GM12878 (cell line): ENCODE results near the gene SSTR1. TPM values are rescaled to one million over a fixed set of nuclear protein-coding genes. Genes with fewer than 3 reads are reported as not detected.

ENCODE experiments used
- ATAC-seq: fragments of 200-7000 bp; cut with Tn5 transposase; 3 replicates; pipeline ENCODE4 v1.9.1; 2020; ENCODE audit warnings: mild to moderate bottlenecking, moderate library complexity
- BruUV-seq: library from RNA; stranded (reverse); fragments of 400-500 nt; replicated peaks from 2 replicates; lab custom pipeline; 2021; lab: Mats Ljungman, UMichigan
- CTCF ChIA-PET: fragments of 300-600 bp; sonication (Branson Sonifier 250); formaldehyde crosslinking; extraction: SDS; loops from one replicate; lab custom pipeline; 2021; ENCODE audit warnings: inconsistent platforms; lab: Yijun Ruan, JAX
- POLR2A ChIA-PET: fragments of 350-600 bp; formaldehyde crosslinking; extraction: SDS; loops from one replicate; lab custom pipeline; 2021; ENCODE audit warnings: inconsistent platforms; lab: Charles Lee
- RAD21 ChIA-PET: fragments of 300-600 bp; sonication (Branson Sonifier 250); formaldehyde crosslinking; loops from one replicate; lab custom pipeline; 2023; ENCODE audit warnings: antibody characterized with exemption; ENCODE audit not compliant: unreplicated experiment; lab: Charles Lee
- SMC1A ChIA-PET: fragments of 300-600 bp; sonication (Branson Sonifier 250); formaldehyde crosslinking; loops from one replicate; lab custom pipeline; 2023; ENCODE audit not compliant: unreplicated experiment, uncharacterized antibody; lab: Charles Lee
- DNase-seq: peaks from one replicate; pipeline ENCODE4 v3.0.0-alpha.2; 2011; ENCODE audit warnings: low read depth, low spot score
- FAIRE-seq: peaks from 3 replicates; lab custom pipeline; 2011; peaks lifted over from hg19 to GRCh38; lab: Jason Lieb, UNC
- H2AFZ ChIP-seq: 2 replicates; pipeline ENCODE4 v1.6.0; 2011; ENCODE audit warnings: low read depth, low read length, control low read depth; ENCODE audit not compliant: control insufficient read depth
- H3K27ac ChIP-seq: 2 replicates; pipeline ENCODE4 v1.5.1; 2011; ENCODE audit warnings: control low read depth; ENCODE audit not compliant: control insufficient read depth, insufficient read depth
- H3K27me3 ChIP-seq, 2 experiments: replicated peaks in 1 of 2; 2 replicates each; pipeline versions ENCODE4 v1.6.0 to v1.6.1; 2011; ENCODE audit warnings: low read length in 1 of 2; ENCODE audit not compliant: control insufficient read depth in 2 of 2, insufficient read depth in 2 of 2
- H3K36me3 ChIP-seq, 2 experiments: 2 replicates each; pipeline ENCODE4 v1.5.1; 2011; ENCODE audit warnings: low read length in 1 of 2; ENCODE audit not compliant: control insufficient read depth in 2 of 2, insufficient read depth in 2 of 2
- H3K4me1 ChIP-seq: 2 replicates; pipeline ENCODE4 v1.6.1; 2011; ENCODE audit warnings: mild to moderate bottlenecking, low read length, moderate library complexity, mixed read lengths; ENCODE audit not compliant: control insufficient read depth, insufficient read depth
- H3K4me2 ChIP-seq: 2 replicates; pipeline ENCODE4 v1.6.0; 2011; ENCODE audit warnings: control low read depth; ENCODE audit not compliant: control insufficient read depth, insufficient read depth
- H3K4me3 ChIP-seq: fragments of 200-600 bp; sonication (generic); 2 replicates; pipeline ENCODE4 v1.5.1; 2016
- H3K79me2 ChIP-seq: 2 replicates; pipeline ENCODE4 v1.6.0; 2011; ENCODE audit warnings: low read length; ENCODE audit not compliant: control insufficient read depth, insufficient read depth
- H3K9ac ChIP-seq: 2 replicates; pipeline ENCODE4 v1.8.0; 2011; ENCODE audit warnings: low read length, control low read depth, mixed read lengths; ENCODE audit not compliant: control insufficient read depth, insufficient read depth
- H3K9me3 ChIP-seq: replicated peaks from 3 replicates; pipeline ENCODE4 v1.5.1; 2011; ENCODE audit warnings: mild to moderate bottlenecking, low read length; ENCODE audit not compliant: control insufficient read depth, insufficient read depth
- H4K20me1 ChIP-seq: 2 replicates; pipeline ENCODE4 v1.6.0; 2011; ENCODE audit not compliant: control insufficient read depth, insufficient read depth
- WGBS: methylation state at CpG from one replicate; pipeline ENCODE4 v1.1.6; 2016; ENCODE audit warnings: low lambda C conversion rate; ENCODE audit not compliant: insufficient replicate concordance, insufficient coverage; ENCODE audit errors: missing lambda C conversion rate; 5-methylcytosine and 5-hydroxymethylcytosine counted together
- in situ Hi-C: fragments of 300-500 bp; cut with MboI; formaldehyde crosslinking; loops from 9 replicates; pipeline ENCODE4 v1.14.3; 2018; ENCODE audit warnings: mixed read lengths
- intact Hi-C: fragments of 100-400 bp; cut with micrococcal nuclease; formaldehyde crosslinking; loops from one replicate; pipeline ENCODE4 v1.14.2; 2022; ENCODE audit not compliant: unreplicated experiment
- polyA plus RNA-seq, 11 experiments: library from polyadenylated mRNA; depleted of rRNA in 4 of 11; unstranded in 6 of 11; stranded (reverse) in 5 of 11; fragments of >200 nt; fragmentation: Nextera tagmentation in 4 of 11; fragmentation: Illumina TruSeq in 1 of 11; extraction: Ambion mirVana in 4 of 11; extraction: Trizol in 1 of 11; gene quantifications; 1 replicate in 1 of 11; 2 replicates in 10 of 11; pipeline versions ENCODE4 v1.2.1 to v1.2.3, GENCODE V29; 2011 to 2016; ENCODE audit warnings: inconsistent platforms in 2 of 11, missing spikeins in 2 of 11, low read depth in 1 of 11
- total RNA-seq, 4 experiments: library from RNA; depleted of rRNA in 3 of 4; stranded (reverse); fragments of >200 nt in 3 of 4; fragmentation: Illumina TruSeq in 1 of 4; extraction: Trizol in 1 of 4; gene quantifications; 2 replicates each; pipeline versions ENCODE4 v1.2.1 to v1.2.3, GENCODE V29; 2013 to 2021
- TF ChIP-seq, protein P1 (sequence below): fragments of 450-650 bp; formaldehyde crosslinking; IDR thresholded peaks from 2 replicates; pipeline ENCODE4 v1.5.0; 2022; ENCODE audit warnings: mild to moderate bottlenecking, missing genetic modification characterization
- TF ChIP-seq, protein P2 (sequence below): fragments of 450-650 bp; IDR thresholded peaks from 2 replicates; pipeline ENCODE4 v1.6.1; 2016; ENCODE audit warnings: mild to moderate bottlenecking, moderate library complexity, borderline replicate concordance

Gene SSTR1
- total and polyA plus RNA-seq, 10 of the 15 experiments (the other 5 are each of a cell fraction or from before 2014, with no cell fraction given), result 0.01 to 0.05 TPM; not detected in 8

DNA sequence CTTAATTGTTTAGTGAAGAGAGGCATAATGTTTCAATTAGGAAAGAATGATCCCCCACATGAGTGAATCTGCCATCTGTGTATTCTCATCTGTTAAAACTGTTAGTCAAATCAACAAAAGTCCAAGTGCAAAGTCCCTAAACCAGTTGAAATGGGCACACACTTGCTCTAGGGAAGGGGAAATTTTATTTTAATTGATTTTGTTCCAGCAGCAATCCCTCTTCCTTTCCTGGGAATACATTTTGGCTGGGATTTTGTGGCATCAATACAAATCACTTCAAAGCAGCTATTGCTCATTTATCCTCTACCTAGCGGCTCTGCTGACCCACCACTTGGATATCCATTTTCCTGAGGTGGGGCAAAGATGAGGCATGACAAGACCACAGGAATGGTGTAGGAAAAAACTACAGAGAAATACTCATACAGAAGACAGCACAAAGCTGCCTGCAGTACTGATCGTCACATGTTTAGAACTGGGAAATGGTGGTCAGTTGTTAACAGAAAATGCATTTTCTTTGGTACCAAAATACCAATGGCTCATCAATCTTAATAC lies 9.8 kb upstream of the SSTR1 start:
- Histone ChIP-seq H3K4me1 (no peaks in the 10 kb centered on the region), H3K4me2 (no peak overlapping the region), H2AFZ (no peak overlapping the region), H3K9me3 (no peaks in the 10 kb centered on the region), H3K36me3 (no peaks in the 10 kb centered on the region), H3K27ac (no peak overlapping the region), H4K20me1 (no peaks in the 10 kb centered on the region), H3K9ac (no peak overlapping the region), H3K4me3 (no peak overlapping the region), H3K27me3 (no peaks in the 10 kb centered on the region), H3K79me2 (no peaks in the 10 kb centered on the region)
- DNase-seq (no peak), ATAC-seq (no peak), FAIRE-seq (no peak)
- POLR2A ChIA-PET, result no interaction called here
- intact Hi-C loops (loop anchor here (10.0 kb wide), 1 partner anchor 293 kb away; no protein-coding TSS in a partner anchor), in situ Hi-C loops (no loop called here)
- SMC1A ChIA-PET, result interaction anchor here (0.6 to 1.1 kb wide), 5 partner anchors 19 to 948 kb away, joined by 3 to 5 read pairs (median 4); no protein-coding TSS in a partner anchor
- RAD21 ChIA-PET, result interaction anchor here (0.7 kb wide), 1 partner anchor 212 kb away, joined by 3 read pairs; no protein-coding TSS in a partner anchor
- CTCF ChIA-PET, result interaction anchor here (0.6 to 1.2 kb wide), 6 partner anchors 10 to 212 kb away, joined by 3 to 5 read pairs (median 3); partner anchors contain the start of gene SSTR1
- WGBS, result 39% methylated on average over 2 of the region's 2 CpGs
- no TSS peak for BruUV-seq
- TF ChIP-seq, protein P1, sequence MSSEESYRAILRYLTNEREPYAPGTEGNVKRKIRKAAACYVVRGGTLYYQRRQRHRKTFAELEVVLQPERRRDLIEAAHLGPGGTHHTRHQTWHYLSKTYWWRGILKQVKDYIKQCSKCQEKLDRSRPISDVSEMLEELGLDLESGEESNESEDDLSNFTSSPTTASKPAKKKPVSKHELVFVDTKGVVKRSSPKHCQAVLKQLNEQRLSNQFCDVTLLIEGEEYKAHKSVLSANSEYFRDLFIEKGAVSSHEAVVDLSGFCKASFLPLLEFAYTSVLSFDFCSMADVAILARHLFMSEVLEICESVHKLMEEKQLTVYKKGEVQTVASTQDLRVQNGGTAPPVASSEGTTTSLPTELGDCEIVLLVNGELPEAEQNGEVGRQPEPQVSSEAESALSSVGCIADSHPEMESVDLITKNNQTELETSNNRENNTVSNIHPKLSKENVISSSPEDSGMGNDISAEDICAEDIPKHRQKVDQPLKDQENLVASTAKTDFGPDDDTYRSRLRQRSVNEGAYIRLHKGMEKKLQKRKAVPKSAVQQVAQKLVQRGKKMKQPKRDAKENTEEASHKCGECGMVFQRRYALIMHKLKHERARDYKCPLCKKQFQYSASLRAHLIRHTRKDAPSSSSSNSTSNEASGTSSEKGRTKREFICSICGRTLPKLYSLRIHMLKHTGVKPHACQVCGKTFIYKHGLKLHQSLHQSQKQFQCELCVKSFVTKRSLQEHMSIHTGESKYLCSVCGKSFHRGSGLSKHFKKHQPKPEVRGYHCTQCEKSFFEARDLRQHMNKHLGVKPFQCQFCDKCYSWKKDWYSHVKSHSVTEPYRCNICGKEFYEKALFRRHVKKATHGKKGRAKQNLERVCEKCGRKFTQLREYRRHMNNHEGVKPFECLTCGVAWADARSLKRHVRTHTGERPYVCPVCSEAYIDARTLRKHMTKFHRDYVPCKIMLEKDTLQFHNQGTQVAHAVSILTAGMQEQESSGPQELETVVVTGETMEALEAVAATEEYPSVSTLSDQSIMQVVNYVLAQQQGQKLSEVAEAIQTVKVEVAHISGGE, result no peak

DNA sequence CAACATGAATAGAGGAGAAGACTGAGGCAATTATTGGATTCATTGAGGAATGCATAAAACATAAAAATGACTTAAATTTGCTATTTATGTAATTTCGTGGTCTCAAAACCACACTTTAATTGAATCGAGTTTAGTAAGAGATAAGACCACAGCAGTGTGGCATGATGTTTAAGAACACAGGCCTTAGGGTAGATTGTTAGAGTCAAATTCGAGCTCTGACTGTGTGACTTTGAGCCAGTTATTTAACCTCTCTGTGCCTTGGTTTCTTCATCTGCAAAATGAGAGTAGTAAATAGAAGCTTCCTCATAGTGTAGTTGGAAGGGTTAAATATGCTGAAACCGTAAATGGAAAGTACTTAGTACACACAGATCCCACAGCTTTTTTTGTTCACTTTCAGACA lies 9.3 kb upstream of the SSTR1 start:
- Histone ChIP-seq H3K4me2 (no peak overlapping the region), H2AFZ (no peak overlapping the region), H3K9me3 (no peaks in the 10 kb centered on the region), H4K20me1 (no peaks in the 10 kb centered on the region), H3K79me2 (no peaks in the 10 kb centered on the region), H3K36me3 (no peaks in the 10 kb centered on the region), H3K4me3 (no peak overlapping the region), H3K27me3 (no peaks in the 10 kb centered on the region), H3K9ac (no peak overlapping the region), H3K4me1 (no peaks in the 10 kb centered on the region), H3K27ac (no peak overlapping the region)
- BruUV-seq, result no TSS peak
- POLR2A ChIA-PET, result no interaction called here
- RAD21 ChIA-PET, result no interaction called here
- intact Hi-C loops (loop anchor here (10.0 kb wide), 1 partner anchor 294 kb away; no protein-coding TSS in a partner anchor), in situ Hi-C loops (no loop called here)
- ATAC-seq (no peak), DNase-seq (no peak), FAIRE-seq (no peak)
- CTCF ChIA-PET, result interaction anchor here (0.6 to 1.6 kb wide), 5 partner anchors 9 to 959 kb away, joined by 3 to 5 read pairs (median 3); partner anchors contain the start of gene SSTR1
- SMC1A ChIA-PET, result no interaction called here
- WGBS, result 2% methylated on average over 4 of the region's 4 CpGs
- TF ChIP-seq, protein P2, sequence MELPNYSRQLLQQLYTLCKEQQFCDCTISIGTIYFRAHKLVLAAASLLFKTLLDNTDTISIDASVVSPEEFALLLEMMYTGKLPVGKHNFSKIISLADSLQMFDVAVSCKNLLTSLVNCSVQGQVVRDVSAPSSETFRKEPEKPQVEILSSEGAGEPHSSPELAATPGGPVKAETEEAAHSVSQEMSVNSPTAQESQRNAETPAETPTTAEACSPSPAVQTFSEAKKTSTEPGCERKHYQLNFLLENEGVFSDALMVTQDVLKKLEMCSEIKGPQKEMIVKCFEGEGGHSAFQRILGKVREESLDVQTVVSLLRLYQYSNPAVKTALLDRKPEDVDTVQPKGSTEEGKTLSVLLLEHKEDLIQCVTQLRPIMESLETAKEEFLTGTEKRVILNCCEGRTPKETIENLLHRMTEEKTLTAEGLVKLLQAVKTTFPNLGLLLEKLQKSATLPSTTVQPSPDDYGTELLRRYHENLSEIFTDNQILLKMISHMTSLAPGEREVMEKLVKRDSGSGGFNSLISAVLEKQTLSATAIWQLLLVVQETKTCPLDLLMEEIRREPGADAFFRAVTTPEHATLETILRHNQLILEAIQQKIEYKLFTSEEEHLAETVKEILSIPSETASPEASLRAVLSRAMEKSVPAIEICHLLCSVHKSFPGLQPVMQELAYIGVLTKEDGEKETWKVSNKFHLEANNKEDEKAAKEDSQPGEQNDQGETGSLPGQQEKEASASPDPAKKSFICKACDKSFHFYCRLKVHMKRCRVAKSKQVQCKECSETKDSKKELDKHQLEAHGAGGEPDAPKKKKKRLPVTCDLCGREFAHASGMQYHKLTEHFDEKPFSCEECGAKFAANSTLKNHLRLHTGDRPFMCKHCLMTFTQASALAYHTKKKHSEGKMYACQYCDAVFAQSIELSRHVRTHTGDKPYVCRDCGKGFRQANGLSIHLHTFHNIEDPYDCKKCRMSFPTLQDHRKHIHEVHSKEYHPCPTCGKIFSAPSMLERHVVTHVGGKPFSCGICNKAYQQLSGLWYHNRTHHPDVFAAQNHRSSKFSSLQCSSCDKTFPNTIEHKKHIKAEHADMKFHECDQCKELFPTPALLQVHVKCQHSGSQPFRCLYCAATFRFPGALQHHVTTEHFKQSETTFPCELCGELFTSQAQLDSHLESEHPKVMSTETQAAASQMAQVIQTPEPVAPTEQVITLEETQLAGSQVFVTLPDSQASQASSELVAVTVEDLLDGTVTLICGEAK, result no peak
